Measurements from ENCODE around the gene PRTFDC1.

DNA sequence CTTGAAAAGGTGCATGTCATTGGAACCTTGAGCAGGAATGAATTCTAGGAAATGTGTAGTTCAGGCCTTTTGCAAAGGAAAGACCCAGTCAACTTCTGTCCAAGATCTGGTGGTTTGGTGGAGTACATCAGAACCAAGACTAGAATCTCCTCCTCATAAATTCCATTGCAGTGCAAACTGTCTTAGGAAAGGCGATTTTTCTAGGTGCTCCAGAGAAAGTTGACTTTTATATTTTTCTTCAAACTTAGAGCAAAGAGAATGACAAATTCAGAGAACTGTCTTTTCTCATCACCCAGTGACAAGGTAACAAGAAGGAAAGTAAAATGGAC is 50.0 kb downstream of the PRTFDC1 start:
- TF ChIP-seq, protein P1, sequence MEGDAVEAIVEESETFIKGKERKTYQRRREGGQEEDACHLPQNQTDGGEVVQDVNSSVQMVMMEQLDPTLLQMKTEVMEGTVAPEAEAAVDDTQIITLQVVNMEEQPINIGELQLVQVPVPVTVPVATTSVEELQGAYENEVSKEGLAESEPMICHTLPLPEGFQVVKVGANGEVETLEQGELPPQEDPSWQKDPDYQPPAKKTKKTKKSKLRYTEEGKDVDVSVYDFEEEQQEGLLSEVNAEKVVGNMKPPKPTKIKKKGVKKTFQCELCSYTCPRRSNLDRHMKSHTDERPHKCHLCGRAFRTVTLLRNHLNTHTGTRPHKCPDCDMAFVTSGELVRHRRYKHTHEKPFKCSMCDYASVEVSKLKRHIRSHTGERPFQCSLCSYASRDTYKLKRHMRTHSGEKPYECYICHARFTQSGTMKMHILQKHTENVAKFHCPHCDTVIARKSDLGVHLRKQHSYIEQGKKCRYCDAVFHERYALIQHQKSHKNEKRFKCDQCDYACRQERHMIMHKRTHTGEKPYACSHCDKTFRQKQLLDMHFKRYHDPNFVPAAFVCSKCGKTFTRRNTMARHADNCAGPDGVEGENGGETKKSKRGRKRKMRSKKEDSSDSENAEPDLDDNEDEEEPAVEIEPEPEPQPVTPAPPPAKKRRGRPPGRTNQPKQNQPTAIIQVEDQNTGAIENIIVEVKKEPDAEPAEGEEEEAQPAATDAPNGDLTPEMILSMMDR (IDR thresholded peaks at IDR 0.05; ENCODE audit: low read length): no peak
- no peak for TF ChIP-seq EZH2 (optimal IDR thresholded peaks at IDR 0.05; ENCODE audit: low read depth, low read length)
